ENCODE data around the gene RHOB. TPM values are rescaled to one million over a fixed set of nuclear protein-coding genes. Genes with fewer than 3 reads are reported as not detected.

The RHOB gene
- polyA plus RNA-seq, 1 donor from 2014 or later: 14.0 TPM

DNA sequence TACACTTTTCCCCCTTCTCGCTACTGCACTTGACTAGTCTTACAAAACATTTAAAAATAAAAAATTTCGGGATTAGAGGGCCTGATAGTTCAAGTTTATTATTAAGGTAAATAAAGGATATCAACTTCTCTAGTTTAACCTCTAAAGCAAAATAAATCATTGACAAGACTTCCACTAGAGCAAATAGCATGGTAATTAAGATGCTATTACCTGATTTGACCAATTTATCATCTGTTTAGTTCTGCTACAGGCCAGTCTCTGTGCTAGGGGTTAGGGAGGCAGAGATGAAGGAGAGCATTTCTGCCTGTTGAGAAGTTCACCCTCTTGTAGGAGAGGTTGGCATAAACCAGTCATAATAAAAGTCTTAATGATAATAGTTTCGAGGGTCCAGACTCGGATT, 34.0 kb downstream of the RHOB start:
- no peak overlapping the region for H3K27ac Mint-ChIP-seq
- H3K9me3 Mint-ChIP-seq: peaks cover 0 to 4% (median 3%) of the 10 kb centered on the region in 3 donors
- H3K36me3 Mint-ChIP-seq: peaks cover 2% of the 10 kb centered on the region
- peaks cover 4% of the 10 kb centered on the region for H3K27me3 Mint-ChIP-seq
- no peak overlapping the region for H3K4me3 Mint-ChIP-seq
- H3K4me1 Mint-ChIP-seq: peaks cover 0 to 4% (median 0%) of the 10 kb centered on the region in 3 donors

DNA sequence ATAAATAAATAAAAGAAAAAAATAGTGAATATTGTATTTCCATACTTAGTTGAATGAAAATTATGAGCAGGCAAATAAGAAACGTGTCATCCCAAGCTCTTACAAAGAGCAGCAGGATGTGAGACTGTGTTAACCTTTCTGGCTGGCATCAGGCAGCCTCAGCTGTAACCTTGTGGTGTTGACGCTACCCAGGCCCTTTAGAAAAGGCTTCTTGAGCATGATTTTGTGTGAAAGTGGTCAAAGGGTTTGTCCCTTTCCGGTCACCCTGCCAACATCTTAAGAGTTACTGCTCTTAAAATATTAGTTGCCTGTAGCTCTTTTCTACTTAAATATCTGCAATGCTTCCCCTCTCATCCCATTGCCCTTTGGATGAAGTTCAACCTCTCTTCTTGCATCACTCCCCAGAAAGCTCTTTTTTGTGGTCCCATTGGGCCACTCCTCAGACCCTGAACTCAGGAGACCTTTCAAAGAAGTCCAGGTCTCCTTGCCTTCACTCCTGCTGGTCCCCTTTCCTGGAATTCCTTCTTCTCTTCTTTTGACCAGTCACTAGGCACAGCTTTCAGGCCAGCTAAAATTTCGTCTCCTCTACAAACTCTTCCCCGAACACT, 35.0 kb downstream of the RHOB start:
- H3K4me3 Mint-ChIP-seq: peak overlapping the region in 1 of 4 donors; percentile 79
- H3K4me1 Mint-ChIP-seq: peaks cover 0 to 4% (median 0%) of the 10 kb centered on the region in 3 donors
- peaks cover 2% of the 10 kb centered on the region for H3K36me3 Mint-ChIP-seq
- peaks cover 0 to 4% (median 3%) of the 10 kb centered on the region in 3 donors for H3K9me3 Mint-ChIP-seq
- H3K27ac Mint-ChIP-seq: no peak overlapping the region
- peaks cover 2% of the 10 kb centered on the region for H3K27me3 Mint-ChIP-seq

DNA sequence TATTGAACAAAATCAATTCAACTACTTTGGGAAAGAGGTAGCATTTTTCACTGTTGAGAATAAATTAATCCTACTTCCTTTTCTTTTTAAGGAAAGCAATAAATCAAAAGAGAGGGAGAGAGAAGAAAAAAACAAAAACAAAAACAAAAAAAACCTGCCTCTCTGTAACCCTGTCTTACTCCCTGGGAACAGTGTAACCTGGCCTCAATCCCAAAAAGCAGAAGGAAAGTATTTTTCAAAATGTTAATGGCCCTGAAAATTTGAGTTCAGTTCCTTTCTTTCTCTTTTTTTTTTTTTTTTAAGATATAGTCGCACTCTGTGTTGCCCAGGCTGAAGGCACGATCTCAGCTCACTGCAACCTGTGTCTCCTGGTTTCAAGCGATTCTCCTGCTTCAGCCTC, 35.9 kb downstream of the RHOB start:
- peaks cover 0 to 4% (median 3%) of the 10 kb centered on the region in 3 donors for H3K9me3 Mint-ChIP-seq
- H3K4me3 Mint-ChIP-seq: no peak overlapping the region
- H3K4me1 Mint-ChIP-seq: peaks cover 0 to 4% (median 0%) of the 10 kb centered on the region in 3 donors
- no peak overlapping the region for H3K27ac Mint-ChIP-seq
- H3K36me3 Mint-ChIP-seq: peaks cover 2% of the 10 kb centered on the region
- peaks cover 2% of the 10 kb centered on the region for H3K27me3 Mint-ChIP-seq

DNA sequence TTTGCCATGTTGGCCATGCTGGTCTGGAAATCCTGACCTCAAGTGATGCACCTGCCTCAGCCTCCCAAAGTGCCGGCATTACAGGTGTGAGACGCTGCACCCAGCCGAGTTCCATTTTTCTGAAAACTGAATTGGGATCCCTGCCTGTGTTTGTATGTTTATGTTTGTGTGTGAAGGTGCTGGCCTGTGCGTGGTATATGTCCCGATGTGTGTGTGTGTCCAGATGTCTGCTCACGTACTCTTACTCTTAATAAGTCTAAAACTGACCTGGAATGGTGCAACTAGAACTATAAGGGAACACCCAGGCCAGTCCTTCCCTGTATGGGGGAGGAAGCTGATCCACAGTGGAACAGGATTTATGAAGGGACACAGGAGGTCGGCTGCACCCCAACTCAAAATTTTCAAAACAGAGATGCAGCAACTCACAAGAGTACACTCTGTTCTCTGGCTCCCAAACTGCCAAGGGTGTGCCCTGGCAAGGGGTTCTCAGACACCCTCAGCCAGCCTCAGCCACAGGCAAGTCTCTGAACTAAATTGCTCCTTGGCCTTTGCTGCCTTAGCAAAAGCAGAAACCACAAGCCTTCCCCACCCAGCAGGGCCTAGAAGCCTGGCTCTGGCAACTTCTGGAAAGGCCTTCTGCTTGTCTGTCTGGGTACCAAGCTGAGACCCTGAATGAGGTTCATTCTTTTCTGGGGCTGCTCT, 36.5 kb downstream of the RHOB start:
- Mint-ChIP-seq H3K36me3 (peaks cover 2% of the 10 kb centered on the region), H3K4me1 (peaks cover 0 to 2% (median 0%) of the 10 kb centered on the region in 3 donors), H3K27ac (peak overlapping the region in 1 of 3 donors; percentile 5), H3K9me3 (peaks cover 0 to 4% (median 3%) of the 10 kb centered on the region in 3 donors), H3K4me3 (no peak overlapping the region), H3K27me3 (peaks cover 2% of the 10 kb centered on the region)

DNA sequence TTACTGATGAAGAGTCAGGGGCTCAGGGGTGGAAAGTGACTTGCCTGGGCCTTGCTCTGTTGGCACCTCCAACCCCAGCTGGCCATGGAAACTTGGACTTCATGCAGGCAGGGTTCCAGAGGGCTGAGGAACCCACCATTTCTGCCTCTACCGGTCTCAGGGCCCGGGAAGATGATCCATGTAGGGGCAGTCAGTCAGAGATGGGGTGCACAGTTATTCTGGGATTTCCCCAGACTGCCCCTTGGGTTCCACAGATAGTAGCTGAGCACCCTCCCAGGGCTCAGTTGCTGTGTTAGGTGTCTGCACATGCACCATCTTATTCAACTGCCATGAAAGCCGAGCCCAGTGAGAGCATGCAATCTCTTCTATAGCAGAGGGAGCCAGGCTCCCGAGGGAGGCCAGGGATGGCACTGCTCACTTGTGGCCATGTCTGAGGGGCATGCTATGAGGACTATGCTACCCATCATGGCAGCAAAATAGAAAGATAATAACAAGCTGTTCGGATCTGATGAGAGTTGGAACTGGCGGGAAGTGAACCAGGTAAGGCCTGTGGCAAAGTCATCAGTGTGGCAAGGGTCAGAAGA, 37.3 kb downstream of the RHOB start:
- H3K27ac Mint-ChIP-seq: peak overlapping the region in 1 of 3 donors; percentile 61
- peaks cover 2% of the 10 kb centered on the region for H3K27me3 Mint-ChIP-seq
- H3K4me1 Mint-ChIP-seq: peaks cover 0 to 2% (median 0%) of the 10 kb centered on the region in 3 donors
- no peaks in the 10 kb centered on the region for H3K9me3 Mint-ChIP-seq
- peaks cover 2% of the 10 kb centered on the region for H3K36me3 Mint-ChIP-seq
- no peak overlapping the region for H3K4me3 Mint-ChIP-seq

DNA sequence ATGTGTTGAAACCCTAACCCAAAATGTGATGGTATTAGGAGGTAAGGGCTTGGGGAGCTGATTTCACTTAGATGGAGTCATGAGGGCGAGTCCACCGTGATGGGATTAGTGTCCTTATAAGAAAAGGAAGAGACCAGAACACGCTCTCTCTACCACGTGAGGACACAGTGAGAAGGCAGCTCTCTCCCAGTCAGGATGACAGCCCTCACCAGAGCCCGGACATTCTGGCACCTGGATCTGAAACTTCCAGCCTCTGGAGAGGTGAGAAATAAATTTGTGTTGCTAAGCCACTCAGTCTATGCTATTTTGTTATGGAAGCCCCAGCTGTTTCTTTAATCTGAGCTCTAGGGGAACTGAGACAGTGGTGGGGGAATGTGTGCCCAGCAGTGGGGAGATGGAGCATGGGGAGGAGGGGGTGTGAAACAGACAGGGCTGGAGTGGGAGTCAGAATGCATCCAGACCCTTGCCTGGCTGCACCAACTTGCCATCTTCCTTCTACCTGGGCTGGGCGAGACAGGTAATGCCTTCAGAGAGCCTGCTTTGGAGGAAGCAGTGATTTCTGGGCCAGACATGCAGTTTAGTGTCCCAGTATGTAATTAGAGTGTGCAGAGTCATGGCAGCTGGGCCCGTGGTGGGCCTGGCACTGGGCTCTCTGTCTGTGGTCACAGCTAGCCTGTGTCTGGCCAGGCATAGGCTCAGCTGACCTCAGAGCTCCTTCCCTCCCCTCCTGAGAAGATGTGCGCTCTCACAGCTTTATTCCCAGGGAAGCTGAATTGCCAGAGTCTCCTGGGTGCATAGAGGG, 38.1 kb downstream of the RHOB start:
- Mint-ChIP-seq H3K27me3 (peaks cover 2% of the 10 kb centered on the region), H3K4me3 (no peak overlapping the region), H3K36me3 (peaks cover 2% of the 10 kb centered on the region), H3K27ac (no peak overlapping the region), H3K4me1 (peaks cover 0 to 2% (median 0%) of the 10 kb centered on the region in 3 donors), H3K9me3 (no peaks in the 10 kb centered on the region)

DNA sequence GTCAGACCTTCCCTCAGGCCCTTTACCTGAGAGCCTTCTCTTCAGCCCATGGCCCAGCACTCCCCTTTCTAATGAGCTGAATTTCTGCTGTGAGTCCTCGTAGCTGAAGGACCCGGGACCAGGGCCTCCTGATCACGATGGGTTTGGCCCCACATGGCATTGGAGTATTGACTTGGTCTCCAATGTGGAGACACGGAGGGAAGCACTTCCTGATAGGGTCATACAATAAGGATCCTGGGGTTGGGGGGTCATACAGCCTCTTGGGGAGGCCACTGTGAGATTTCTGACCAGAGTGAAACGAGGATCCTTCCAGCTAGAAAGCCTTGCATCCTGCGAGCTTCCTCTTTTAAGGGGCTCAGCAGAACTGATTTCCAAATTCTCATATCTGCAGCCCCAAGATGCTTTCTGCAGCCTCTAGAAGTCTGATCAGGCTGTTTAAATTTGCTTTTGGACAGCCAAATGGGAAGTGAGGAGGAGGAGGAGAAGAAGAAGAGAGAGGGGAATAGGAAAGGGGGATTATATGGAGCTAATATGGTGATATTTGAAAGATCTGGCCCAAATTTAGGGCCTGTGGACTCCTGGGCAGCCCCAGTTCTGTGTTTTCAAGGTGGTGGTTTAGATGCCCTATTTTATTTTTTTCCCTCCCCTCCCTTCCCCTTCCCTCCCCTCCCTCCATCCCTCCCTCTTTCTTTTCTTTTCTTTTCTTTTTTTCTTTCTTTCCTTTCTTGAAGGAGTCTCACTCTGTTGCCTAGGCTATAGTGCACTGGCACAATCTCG, 38.9 kb downstream of the RHOB start:
- Mint-ChIP-seq H3K9me3 (no peaks in the 10 kb centered on the region), H3K4me1 (peaks cover 0 to 2% (median 0%) of the 10 kb centered on the region in 3 donors), H3K27ac (no peak overlapping the region), H3K4me3 (no peak overlapping the region), H3K36me3 (peaks cover 2% of the 10 kb centered on the region), H3K27me3 (no peaks in the 10 kb centered on the region)

DNA sequence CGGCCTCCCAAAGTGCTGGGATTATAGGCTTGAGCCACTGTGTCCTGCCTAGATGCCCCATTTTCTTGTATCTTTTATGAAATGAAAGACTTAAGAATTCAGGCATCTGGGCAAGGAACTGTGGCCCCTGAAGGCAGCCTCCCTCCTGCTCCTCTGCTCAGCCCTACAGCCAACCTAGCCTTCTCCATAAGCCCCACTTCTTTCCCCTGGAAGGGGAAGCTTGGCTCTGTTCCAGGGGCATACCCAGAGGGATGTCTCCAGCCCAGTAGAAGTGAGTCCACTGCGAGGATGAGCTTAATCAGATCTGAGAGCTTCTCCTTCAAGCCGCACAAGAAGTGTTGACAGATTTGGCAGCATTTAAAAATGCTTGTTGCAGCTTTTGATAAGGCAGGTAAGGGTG, 39.7 kb downstream of the RHOB start:
- Mint-ChIP-seq H3K36me3 (peaks cover 2% of the 10 kb centered on the region), H3K9me3 (no peaks in the 10 kb centered on the region), H3K27me3 (no peaks in the 10 kb centered on the region), H3K4me3 (no peak overlapping the region), H3K27ac (no peak overlapping the region), H3K4me1 (peaks cover 0 to 2% (median 0%) of the 10 kb centered on the region in 3 donors)

DNA sequence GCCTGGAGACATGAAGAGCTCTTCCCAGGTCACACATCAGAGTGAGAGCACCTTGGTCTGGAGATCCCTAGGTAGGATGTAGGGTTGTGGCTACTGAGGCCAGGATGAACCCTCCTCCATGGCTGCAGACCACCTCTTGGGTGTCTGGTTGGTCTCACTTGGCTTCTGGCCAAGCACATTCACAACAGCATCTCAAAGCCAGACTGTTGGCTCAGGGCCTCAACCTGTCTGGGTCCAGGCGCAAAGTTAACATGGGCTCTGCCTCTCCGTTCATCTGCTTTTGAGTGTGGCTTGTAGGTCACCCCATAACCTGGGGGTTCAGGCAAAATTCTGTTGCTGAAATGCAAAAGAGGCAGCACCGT, 40.1 kb downstream of the RHOB start:
- Mint-ChIP-seq H3K27ac (no peak overlapping the region), H3K4me1 (peaks cover 0 to 2% (median 0%) of the 10 kb centered on the region in 3 donors), H3K27me3 (no peaks in the 10 kb centered on the region), H3K36me3 (peaks cover 2% of the 10 kb centered on the region), H3K9me3 (no peaks in the 10 kb centered on the region), H3K4me3 (no peak overlapping the region)

DNA sequence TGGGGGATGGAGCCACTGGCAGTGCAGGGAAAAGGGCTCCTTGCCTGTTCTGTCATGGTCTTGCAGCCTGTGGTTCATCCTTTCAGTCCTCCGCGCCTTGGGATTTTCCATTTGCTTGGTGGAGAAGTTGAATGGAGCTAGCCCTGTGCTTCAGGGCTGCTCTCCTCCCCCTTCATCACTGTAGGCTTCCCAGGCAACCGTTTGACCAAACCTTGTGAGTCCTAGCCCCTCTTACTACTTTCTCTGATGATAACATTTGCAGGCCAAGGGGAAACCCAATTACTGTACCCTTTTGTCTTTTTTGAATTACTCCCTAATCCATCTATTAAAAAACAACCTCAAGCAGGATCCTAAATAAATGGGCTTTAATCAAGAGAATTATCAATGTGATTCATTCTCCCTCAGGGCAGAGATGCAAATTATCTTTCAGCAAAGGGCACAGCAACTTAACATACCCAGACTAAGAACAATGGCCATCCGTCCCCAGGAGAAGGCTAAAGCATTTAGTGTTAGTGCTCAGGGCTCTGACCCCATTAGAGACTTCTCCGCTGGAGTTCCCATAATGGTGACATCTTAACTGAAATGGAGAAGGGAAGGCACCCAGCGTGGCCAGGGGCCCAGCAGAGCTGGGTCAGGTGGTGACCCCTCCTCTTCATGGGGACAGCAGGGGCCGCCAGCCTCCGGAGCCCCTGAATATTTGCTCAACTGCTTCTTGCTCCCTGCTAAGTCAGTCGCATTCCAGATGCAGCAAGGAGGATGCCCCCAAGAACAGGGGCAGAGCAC, 40.7 kb downstream of the RHOB start:
- no peaks in the 10 kb centered on the region for H3K36me3 Mint-ChIP-seq
- no peak overlapping the region for H3K4me3 Mint-ChIP-seq
- H3K9me3 Mint-ChIP-seq: no peaks in the 10 kb centered on the region
- H3K27ac Mint-ChIP-seq: no peak overlapping the region
- no peaks in the 10 kb centered on the region for H3K4me1 Mint-ChIP-seq
- H3K27me3 Mint-ChIP-seq: no peaks in the 10 kb centered on the region

DNA sequence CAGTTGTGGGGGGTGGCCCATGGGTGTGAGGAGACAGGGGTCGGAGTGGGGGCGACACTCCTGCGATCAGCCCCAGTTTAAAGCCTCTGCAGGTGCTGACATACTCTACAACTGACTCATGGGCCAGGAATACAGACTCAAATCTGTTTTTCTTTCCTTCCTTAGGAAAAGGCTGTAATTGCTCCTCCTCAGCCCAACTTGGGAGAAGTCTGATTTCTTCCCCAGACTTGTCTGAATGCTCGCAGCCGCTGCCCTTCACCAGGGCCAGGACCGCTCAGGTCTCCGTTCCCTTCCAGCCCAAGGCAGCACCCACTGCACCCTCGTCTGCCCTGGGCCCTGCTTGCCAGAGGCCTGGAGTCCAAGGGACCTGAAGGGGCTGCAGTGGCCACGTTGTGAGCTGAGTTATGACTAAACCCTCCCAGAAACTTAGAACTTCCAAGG, 41.3 kb downstream of the RHOB start:
- Mint-ChIP-seq H3K27ac (no peak overlapping the region), H3K4me1 (no peaks in the 10 kb centered on the region), H3K9me3 (no peaks in the 10 kb centered on the region), H3K27me3 (no peaks in the 10 kb centered on the region), H3K4me3 (no peak overlapping the region), H3K36me3 (no peaks in the 10 kb centered on the region)

DNA sequence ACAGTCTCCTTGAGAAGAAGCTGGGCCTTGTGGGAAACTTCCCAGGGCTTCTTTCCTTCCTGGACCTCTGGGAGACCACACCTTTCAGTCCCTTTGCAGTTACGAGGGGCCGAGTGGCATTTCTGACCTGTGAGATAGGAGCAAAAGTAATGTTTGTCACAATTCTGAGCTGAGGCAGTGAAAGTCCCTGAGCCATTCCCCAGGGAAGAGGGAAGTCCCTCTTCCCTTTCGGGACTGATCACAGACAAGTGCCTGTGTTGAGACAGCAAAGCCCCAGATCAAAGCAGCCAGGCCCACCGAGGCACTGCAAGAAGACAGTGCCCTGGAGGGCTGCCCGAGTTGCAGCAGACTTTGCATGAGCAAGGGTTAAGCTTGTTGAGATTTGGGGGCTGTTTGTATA, 41.9 kb downstream of the RHOB start:
- no peaks in the 10 kb centered on the region for H3K9me3 Mint-ChIP-seq
- no peaks in the 10 kb centered on the region for H3K36me3 Mint-ChIP-seq
- H3K27me3 Mint-ChIP-seq: no peaks in the 10 kb centered on the region
- H3K27ac Mint-ChIP-seq: no peak overlapping the region
- H3K4me1 Mint-ChIP-seq: no peaks in the 10 kb centered on the region
- no peak overlapping the region for H3K4me3 Mint-ChIP-seq

DNA sequence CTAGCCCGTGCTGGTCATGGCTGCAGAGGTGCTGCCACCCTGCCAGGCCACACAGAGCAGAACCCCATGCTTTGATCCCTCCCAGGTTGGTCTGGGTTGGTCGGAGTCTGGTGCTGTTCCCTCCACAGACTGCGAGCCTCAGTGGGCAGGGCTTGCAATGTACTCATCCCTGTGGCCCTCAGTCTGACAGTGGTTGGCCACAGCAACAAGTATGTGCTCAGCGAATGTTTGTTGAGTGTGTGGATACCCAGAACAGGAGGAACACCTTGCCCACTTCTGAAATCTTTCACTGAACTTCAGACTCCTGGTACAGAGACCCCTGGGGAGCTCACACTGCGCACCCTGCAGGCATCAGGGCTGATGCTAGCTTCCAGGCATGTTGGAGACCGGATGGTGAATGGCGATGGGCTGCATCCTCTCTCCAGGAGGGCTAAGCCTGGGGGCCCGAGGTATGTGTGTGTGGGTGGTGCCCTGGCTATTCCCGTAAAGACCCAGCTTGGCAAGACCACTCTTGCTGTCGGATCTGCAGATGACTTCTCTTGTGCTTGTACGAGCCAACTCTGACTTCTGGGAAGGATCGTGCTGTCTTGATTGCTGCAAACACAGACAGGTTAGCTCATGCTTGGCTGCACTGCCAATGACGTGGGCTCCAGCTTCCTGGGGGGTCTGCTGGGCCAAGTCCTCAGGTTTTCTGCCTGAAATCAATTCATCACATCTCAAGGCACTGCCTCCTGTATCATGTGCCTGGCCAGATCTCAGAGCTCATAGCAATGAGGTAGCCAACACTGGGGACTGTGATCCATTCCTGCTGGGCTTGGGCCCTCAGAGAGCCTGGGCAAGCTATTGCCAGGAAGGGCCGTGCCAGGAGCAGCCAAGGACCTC, 43.7 kb downstream of the RHOB start:
- Mint-ChIP-seq H3K36me3 (no peaks in the 10 kb centered on the region), H3K4me1 (peaks cover 0 to 2% (median 0%) of the 10 kb centered on the region in 3 donors), H3K27ac (no peak overlapping the region), H3K4me3 (no peak overlapping the region), H3K27me3 (no peaks in the 10 kb centered on the region), H3K9me3 (no peaks in the 10 kb centered on the region)

Data from IgD-negative memory B cell (primary cell).